ENCODE results near the gene NINJ2.
A peak's percentile ranks its signal among the peaks of the same experiment; 100 is the strongest.

The NINJ2 gene

GRCh38 chr12:560691-561390 lies 102.4 kb downstream of the NINJ2 start:
- H3K4me3 ChIP-seq (ENCODE audit: low read depth, low read length) = no peak overlapping the region
- TF ChIP-seq CTCF (IDR thresholded peaks at IDR 0.05; ENCODE audit: borderline replicate concordance, insufficient read depth, low read depth, low read length) = no peak

GRCh38 chr12:559906-560455 lies 103.3 kb downstream of the NINJ2 start:
- TF ChIP-seq CTCF (IDR thresholded peaks at IDR 0.05; ENCODE audit: borderline replicate concordance, insufficient read depth, low read depth, low read length) = no peak
- no peak overlapping the region for H3K4me3 ChIP-seq (ENCODE audit: low read depth, low read length)

GRCh38 chr12:559208-559905 lies 103.9 kb downstream of the NINJ2 start:
- H3K4me3 ChIP-seq (ENCODE audit: low read depth, low read length) = no peak overlapping the region
- TF ChIP-seq CTCF (IDR thresholded peaks at IDR 0.05; ENCODE audit: borderline replicate concordance, insufficient read depth, low read depth, low read length) = no peak

GRCh38 chr12:558580-558979 lies 104.7 kb downstream of the NINJ2 start:
- H3K4me3 ChIP-seq (ENCODE audit: low read depth, low read length) = no peak overlapping the region
- no peak for TF ChIP-seq CTCF (IDR thresholded peaks at IDR 0.05; ENCODE audit: borderline replicate concordance, insufficient read depth, low read depth, low read length)

GRCh38 chr12:556498-556897 lies 106.7 kb downstream of the NINJ2 start:
- TF ChIP-seq CTCF (IDR thresholded peaks at IDR 0.05; ENCODE audit: borderline replicate concordance, insufficient read depth, low read depth, low read length) = no peak

GRCh38 chr12:554001-554285 lies 109.3 kb downstream of the NINJ2 start:
- peak overlapping the region; percentile 54 for H3K4me3 ChIP-seq (ENCODE audit: low read depth, low read length)
- TF ChIP-seq CTCF (IDR thresholded peaks at IDR 0.05; ENCODE audit: borderline replicate concordance, insufficient read depth, low read depth, low read length) = no peak

More at GRCh38 chr12:556498-556897, 106.7 kb downstream of the NINJ2 start:
- H3K4me3 ChIP-seq (ENCODE audit: low read depth, low read length) = no peak overlapping the region

Data from GM12875 (cell line).